ENCODE measurements around the gene SMIM35. TPM values are rescaled to one million over a fixed set of nuclear protein-coding genes. Genes with fewer than 3 reads are reported as not detected.
A peak's percentile ranks its signal among the peaks of the same experiment; 100 is the strongest.

Gene SMIM35
- total RNA-seq, 3 donors from 2014 or later (not counting 1 experiment from before 2014, with no cell fraction given) = 0.30 to 0.68 (median 0.33) TPM

DNA sequence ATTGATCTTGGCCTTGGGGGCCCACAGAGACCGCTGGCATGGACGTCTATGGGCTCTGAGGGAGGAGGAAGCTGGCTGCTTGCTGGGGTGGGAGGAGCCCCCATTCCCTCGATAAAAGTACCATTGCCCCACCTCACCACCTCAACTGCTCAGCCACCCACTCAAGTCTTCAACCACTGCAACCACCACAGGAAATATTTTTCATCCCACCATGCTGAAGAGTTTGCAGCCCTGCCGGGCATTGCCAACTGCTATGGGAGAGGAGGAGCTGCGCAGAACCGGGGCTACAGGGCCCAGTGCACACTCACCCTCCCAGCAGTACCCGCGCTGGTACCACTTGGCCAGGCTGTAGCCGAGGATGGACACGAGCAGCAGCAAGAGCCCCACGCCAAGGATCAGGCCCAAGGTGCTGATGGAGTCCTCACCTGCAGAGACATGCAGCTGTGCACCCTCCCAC is 71.3 kb downstream of the SMIM35 start:
- peak overlapping the region; percentile 87 to 96 for H3K27ac Mint-ChIP-seq
- Histone ChIP-seq H3K36me3 (ENCODE audit: control insufficient read depth, insufficient read depth, low read length) (no peaks in the 10 kb centered on the region), H3K27ac (ENCODE audit: low read length) (peak overlapping the region; percentile 49), H3K27me3 (ENCODE audit: control insufficient read depth, insufficient read depth, low read length) (no peaks in the 10 kb centered on the region), H3K9me3 (ENCODE audit: control insufficient read depth, insufficient read depth, low read length) (peaks cover 13% of the 10 kb centered on the region), H3K4me1 (ENCODE audit: control insufficient read depth, insufficient read depth, low read length) (peaks cover 68% of the 10 kb centered on the region), H3K4me3 (ENCODE audit: low read length) (no peak overlapping the region)
- H3K9me3 Mint-ChIP-seq = peaks cover 9 to 10% of the 10 kb centered on the region in 2 donors
- H3K4me1 Mint-ChIP-seq = peaks cover 70 to 75% of the 10 kb centered on the region in 2 donors
- WGBS (ENCODE audit: insufficient coverage) = 3% methylated on average over 9 of the region's 11 CpGs
- intact Hi-C loops (cut with micrococcal nuclease) = no loop called here
- H3K27me3 Mint-ChIP-seq (ENCODE audit: low read depth in 2 of 2) = no peaks in the 10 kb centered on the region
- peaks cover 13% of the 10 kb centered on the region for H3K36me3 Mint-ChIP-seq
- peak overlapping the region; percentile 75 for H3K4me3 Mint-ChIP-seq
- TF ChIP-seq, protein P1, sequence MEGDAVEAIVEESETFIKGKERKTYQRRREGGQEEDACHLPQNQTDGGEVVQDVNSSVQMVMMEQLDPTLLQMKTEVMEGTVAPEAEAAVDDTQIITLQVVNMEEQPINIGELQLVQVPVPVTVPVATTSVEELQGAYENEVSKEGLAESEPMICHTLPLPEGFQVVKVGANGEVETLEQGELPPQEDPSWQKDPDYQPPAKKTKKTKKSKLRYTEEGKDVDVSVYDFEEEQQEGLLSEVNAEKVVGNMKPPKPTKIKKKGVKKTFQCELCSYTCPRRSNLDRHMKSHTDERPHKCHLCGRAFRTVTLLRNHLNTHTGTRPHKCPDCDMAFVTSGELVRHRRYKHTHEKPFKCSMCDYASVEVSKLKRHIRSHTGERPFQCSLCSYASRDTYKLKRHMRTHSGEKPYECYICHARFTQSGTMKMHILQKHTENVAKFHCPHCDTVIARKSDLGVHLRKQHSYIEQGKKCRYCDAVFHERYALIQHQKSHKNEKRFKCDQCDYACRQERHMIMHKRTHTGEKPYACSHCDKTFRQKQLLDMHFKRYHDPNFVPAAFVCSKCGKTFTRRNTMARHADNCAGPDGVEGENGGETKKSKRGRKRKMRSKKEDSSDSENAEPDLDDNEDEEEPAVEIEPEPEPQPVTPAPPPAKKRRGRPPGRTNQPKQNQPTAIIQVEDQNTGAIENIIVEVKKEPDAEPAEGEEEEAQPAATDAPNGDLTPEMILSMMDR (IDR thresholded peaks at IDR 0.05) = no peak
- peak in 1 of 2 donors; percentile 54 for DNase-seq
- ATAC-seq = peak; percentile 26 to 46 (median 34)

DNA sequence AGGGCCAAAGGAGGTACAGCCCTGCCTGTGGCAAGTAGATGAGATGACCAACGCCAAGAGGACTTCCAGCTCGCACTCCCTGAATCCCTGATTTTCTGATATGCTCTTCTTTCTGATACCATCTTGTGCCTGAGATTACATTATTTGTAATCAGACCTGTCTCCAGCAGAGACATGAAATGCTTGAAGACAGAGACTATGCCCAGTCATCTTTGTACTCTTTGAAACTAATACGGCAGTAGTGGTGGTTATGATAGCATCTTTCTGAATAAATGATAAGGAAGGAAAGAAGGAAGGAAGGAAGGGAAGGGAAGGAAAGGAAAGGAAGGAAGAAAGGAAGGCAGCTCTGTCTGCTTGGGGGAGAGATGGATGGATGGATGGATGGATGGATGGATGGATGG is 72.7 kb downstream of the SMIM35 start:
- no peak for ATAC-seq
- H3K9me3 Mint-ChIP-seq = peaks cover 9 to 10% of the 10 kb centered on the region in 2 donors
- H3K27me3 Mint-ChIP-seq (ENCODE audit: low read depth in 2 of 2) = no peaks in the 10 kb centered on the region
- H3K4me3 ChIP-seq (ENCODE audit: low read length) = no peak overlapping the region
- intact Hi-C loops (cut with micrococcal nuclease) = no loop called here
- peak overlapping the region; percentile 92 for H3K27ac ChIP-seq (ENCODE audit: low read length)
- peaks cover 82 to 89% of the 10 kb centered on the region in 2 donors for H3K4me1 Mint-ChIP-seq
- peaks cover 82% of the 10 kb centered on the region for H3K4me1 ChIP-seq (ENCODE audit: control insufficient read depth, insufficient read depth, low read length)
- peak overlapping the region; percentile 29 for H3K4me3 Mint-ChIP-seq
- DNase-seq = no peak
- H3K36me3 ChIP-seq (ENCODE audit: control insufficient read depth, insufficient read depth, low read length) = no peaks in the 10 kb centered on the region
- TF ChIP-seq, protein P1 (IDR thresholded peaks at IDR 0.05) = no peak
- H3K27me3 ChIP-seq (ENCODE audit: control insufficient read depth, insufficient read depth, low read length) = no peaks in the 10 kb centered on the region
- H3K36me3 Mint-ChIP-seq = peaks cover 13% of the 10 kb centered on the region
- H3K9me3 ChIP-seq (ENCODE audit: control insufficient read depth, insufficient read depth, low read length) = peaks cover 13% of the 10 kb centered on the region
- WGBS (ENCODE audit: insufficient coverage) = 94% methylated on average over 3 of the region's 3 CpGs
- H3K27ac Mint-ChIP-seq = peak overlapping the region; percentile 87 to 96

DNA sequence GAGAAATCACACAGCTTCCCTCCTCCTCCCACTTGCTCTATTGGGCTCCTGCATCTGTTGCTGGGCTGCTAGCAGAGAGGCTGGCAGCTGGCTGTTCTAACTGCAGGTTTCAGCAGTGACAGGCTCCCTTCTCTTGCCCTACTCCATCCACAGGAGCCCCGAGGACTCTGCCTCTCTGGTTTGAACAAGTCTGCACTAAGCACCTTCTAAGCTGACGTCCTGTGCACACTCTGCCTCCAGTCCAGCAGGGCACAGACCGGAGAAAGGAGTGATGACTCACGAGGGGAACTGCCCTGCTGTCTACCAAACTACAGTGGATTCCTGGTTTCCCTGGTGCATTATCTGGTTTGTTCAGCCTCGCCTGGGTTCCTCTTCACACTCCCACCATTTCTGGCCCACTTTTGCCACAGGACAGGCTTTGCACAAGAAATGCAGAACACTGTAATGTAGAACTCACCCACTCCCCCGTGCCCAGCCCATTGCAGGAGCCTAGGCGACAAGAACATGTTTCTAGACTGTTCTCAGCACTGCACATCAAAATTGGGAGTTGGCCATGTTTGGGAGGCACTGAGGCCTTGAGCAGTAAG is 74.6 kb downstream of the SMIM35 start:
- peaks cover 100% of the 10 kb centered on the region for H3K4me1 ChIP-seq (ENCODE audit: control insufficient read depth, insufficient read depth, low read length)
- H3K4me3 ChIP-seq (ENCODE audit: low read length) = no peak overlapping the region
- Mint-ChIP-seq H3K9me3 (peaks cover under 1 to 2% of the 10 kb centered on the region in 2 donors), H3K4me1 (peaks cover 95 to 96% of the 10 kb centered on the region in 2 donors), H3K36me3 (peaks cover 6% of the 10 kb centered on the region), H3K27ac (peak overlapping the region; percentile 93 to 96), H3K4me3 (peak overlapping the region; percentile 65), H3K27me3 (ENCODE audit: low read depth in 2 of 2) (no peaks in the 10 kb centered on the region)
- peaks cover 2% of the 10 kb centered on the region for H3K9me3 ChIP-seq (ENCODE audit: control insufficient read depth, insufficient read depth, low read length)
- H3K27ac ChIP-seq (ENCODE audit: low read length) = peak overlapping the region; percentile 92
- no peaks in the 10 kb centered on the region for H3K27me3 ChIP-seq (ENCODE audit: control insufficient read depth, insufficient read depth, low read length)
- no peaks in the 10 kb centered on the region for H3K36me3 ChIP-seq (ENCODE audit: control insufficient read depth, insufficient read depth, low read length)
- DNase-seq (peak; percentile 40 to 54), ATAC-seq (peak; percentile 51 to 63 (median 51))
- TF ChIP-seq, protein P1 (IDR thresholded peaks at IDR 0.05) = no peak
- intact Hi-C loops (cut with micrococcal nuclease) = no loop called here
- WGBS (ENCODE audit: insufficient coverage) = 26% methylated on average over 7 of the region's 7 CpGs

Data from natural killer cell (primary cell).